Measurements from ENCODE around the gene GSPT1.
"Not testable (repeated sequence)": the region's sequence is repeated elsewhere in the genome, so short reads cannot be mapped to it uniquely, and the experiment has no call there.

The GSPT1 gene

DNA sequence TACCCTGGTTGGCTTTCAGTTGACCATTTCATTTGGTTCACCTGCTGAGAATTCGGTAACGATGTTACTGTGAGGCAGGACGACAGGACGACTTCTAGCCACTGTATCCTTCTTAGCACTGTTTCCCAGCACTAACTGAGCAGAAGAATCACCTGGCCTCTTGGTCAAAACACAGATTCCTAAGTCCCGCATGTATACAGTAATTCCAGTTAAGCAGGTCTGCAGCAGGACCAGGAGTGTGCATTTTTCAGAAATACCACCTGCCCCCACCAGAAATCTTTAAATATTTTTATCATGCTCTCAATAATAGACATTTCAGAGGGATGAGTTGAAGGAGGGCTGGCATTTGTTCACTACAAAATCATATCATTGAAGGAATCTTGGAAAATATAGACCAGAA lies 87.1 kb downstream of the GSPT1 start:
- Histone ChIP-seq H3K9ac (ENCODE audit: low read depth, low read length) (no peak overlapping the region), H3K36me3 (ENCODE audit: control insufficient read depth, insufficient read depth, low read length) (no peaks in the 10 kb centered on the region), H3K9me3 (ENCODE audit: control insufficient read depth, insufficient read depth, low read length) (no peaks in the 10 kb centered on the region), H3K27ac (ENCODE audit: low read depth, low read length) (no peak overlapping the region), H3K27me3 (ENCODE audit: control insufficient read depth, insufficient read depth, low read length) (no peaks in the 10 kb centered on the region), H3K4me3 (ENCODE audit: low read depth, low read length) (no peak overlapping the region), H3K4me1 (ENCODE audit: control insufficient read depth, insufficient read depth, low read length) (no peaks in the 10 kb centered on the region)

DNA sequence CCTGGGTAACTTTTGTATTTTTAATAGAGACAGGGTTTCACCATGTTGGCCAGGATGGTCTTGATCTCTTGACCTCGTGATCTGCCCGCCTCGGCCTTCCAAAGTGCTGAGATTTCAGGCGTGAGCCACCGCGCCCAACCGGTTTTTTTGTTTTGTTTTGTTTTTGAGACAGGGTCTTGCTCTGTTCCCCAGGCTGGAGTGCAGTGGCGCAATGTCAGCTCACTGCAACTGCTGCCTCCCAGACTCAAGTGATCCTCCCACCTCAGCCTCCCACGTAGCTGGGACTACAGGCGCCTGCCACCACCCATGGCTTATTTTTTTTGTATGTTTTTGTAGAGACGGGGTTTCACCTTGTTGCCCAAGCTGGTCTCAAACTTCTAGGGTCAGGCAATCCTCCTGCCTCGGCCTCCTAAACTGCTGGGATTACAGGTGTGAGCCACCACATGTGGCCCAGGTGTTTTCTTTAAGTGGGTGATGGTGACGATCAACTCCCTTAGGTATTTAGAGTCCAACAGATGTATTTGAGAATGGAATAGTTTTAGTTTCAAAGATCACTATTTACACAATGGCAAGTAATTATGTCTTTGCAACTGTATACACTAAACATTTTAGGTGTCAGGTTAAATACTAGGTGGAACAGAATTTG lies 90.1 kb downstream of the GSPT1 start:
- H3K9ac ChIP-seq (ENCODE audit: low read depth, low read length); H3K36me3 ChIP-seq (ENCODE audit: control insufficient read depth, insufficient read depth, low read length); H3K4me3 ChIP-seq (ENCODE audit: low read depth, low read length); H3K4me1 ChIP-seq (ENCODE audit: control insufficient read depth, insufficient read depth, low read length); H3K27ac ChIP-seq (ENCODE audit: low read depth, low read length); H3K27me3 ChIP-seq (ENCODE audit: control insufficient read depth, insufficient read depth, low read length); H3K9me3 ChIP-seq (ENCODE audit: control insufficient read depth, insufficient read depth, low read length): not testable (repeated sequence)

DNA sequence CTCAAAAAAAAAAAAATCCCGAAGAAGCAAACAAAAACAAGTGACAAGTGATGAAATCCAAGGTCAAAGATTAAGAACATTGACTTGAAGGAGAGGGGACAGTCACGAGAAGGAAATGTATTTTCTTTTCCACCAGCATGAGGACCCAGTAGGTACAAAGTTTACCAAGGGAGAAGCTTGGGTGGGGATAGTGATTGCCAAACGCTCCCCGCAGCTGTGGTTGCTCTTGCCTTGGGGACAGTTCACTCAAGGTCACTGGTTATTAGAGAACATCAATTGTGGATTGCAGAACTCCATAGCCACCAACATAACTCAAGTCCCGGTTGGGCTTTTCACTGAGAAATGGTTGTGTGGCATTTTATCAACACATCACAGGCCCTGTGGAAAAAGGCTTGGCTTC lies 91.4 kb downstream of the GSPT1 start:
- Histone ChIP-seq H3K27me3 (ENCODE audit: control insufficient read depth, insufficient read depth, low read length) (no peaks in the 10 kb centered on the region), H3K27ac (ENCODE audit: low read depth, low read length) (no peak overlapping the region), H3K36me3 (ENCODE audit: control insufficient read depth, insufficient read depth, low read length) (no peaks in the 10 kb centered on the region), H3K9ac (ENCODE audit: low read depth, low read length) (no peak overlapping the region), H3K9me3 (ENCODE audit: control insufficient read depth, insufficient read depth, low read length) (no peaks in the 10 kb centered on the region), H3K4me1 (ENCODE audit: control insufficient read depth, insufficient read depth, low read length) (no peaks in the 10 kb centered on the region), H3K4me3 (ENCODE audit: low read depth, low read length) (no peak overlapping the region)

DNA sequence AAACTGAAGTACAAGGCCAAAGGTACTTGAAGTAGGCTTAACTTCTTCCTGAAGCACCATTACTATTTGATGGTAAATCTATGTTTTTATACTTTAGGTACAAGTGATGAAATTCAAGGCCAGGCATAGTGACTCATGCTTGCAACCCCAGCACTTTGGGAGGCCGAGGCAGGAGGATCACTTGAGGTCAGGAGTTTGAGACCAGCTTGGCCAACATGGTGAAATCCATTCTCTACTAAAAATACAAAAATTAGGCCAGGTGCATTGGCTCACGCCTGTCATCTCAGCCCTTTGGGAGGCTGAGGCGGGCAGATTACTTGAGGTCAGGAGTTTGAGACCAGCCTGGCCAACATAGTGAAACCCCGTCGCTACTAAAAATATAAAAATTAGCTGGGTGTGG lies 92.1 kb downstream of the GSPT1 start:
- H3K9ac ChIP-seq (ENCODE audit: low read depth, low read length); H3K27me3 ChIP-seq (ENCODE audit: control insufficient read depth, insufficient read depth, low read length); H3K4me3 ChIP-seq (ENCODE audit: low read depth, low read length); H3K27ac ChIP-seq (ENCODE audit: low read depth, low read length); H3K4me1 ChIP-seq (ENCODE audit: control insufficient read depth, insufficient read depth, low read length); H3K36me3 ChIP-seq (ENCODE audit: control insufficient read depth, insufficient read depth, low read length); H3K9me3 ChIP-seq (ENCODE audit: control insufficient read depth, insufficient read depth, low read length): not testable (repeated sequence)

GRCh38 chr16:11819798-11820197 lies 96.0 kb downstream of the GSPT1 start:
- Histone ChIP-seq H3K36me3 (ENCODE audit: control insufficient read depth, insufficient read depth, low read length) (no peaks in the 10 kb centered on the region), H3K9me3 (ENCODE audit: control insufficient read depth, insufficient read depth, low read length) (no peaks in the 10 kb centered on the region), H3K4me1 (ENCODE audit: control insufficient read depth, insufficient read depth, low read length) (no peaks in the 10 kb centered on the region), H3K27ac (ENCODE audit: low read depth, low read length) (no peak overlapping the region), H3K4me3 (ENCODE audit: low read depth, low read length) (no peak overlapping the region), H3K27me3 (ENCODE audit: control insufficient read depth, insufficient read depth, low read length) (no peaks in the 10 kb centered on the region), H3K9ac (ENCODE audit: low read depth, low read length) (no peak overlapping the region)

- H3K36me3 ChIP-seq (ENCODE audit: control insufficient read depth, insufficient read depth, low read length); H3K4me1 ChIP-seq (ENCODE audit: control insufficient read depth, insufficient read depth, low read length): not testable (repeated sequence)
Observed at GRCh38 chr16:11818970-11819369, 96.8 kb downstream of the GSPT1 start.

More at GRCh38 chr16:11818970-11819369, 96.8 kb downstream of the GSPT1 start:
- not testable (repeated sequence) for H3K4me3 ChIP-seq (ENCODE audit: low read depth, low read length); H3K9me3 ChIP-seq (ENCODE audit: control insufficient read depth, insufficient read depth, low read length); H3K27ac ChIP-seq (ENCODE audit: low read depth, low read length); H3K27me3 ChIP-seq (ENCODE audit: control insufficient read depth, insufficient read depth, low read length); H3K9ac ChIP-seq (ENCODE audit: low read depth, low read length)

Measured in HUES48 (cell line).